C4-2B (cell line): Measurements from ENCODE around the gene PIGR.
A peak's percentile ranks its signal among the peaks of the same experiment; 100 is the strongest.

Experiments
- H3K27ac ChIP-seq: fragments of 450-650 bp; 2 replicates; pipeline ENCODE4 v1.5.1; 2017
- CTCF ChIP-seq: fragments of 450-650 bp; conservative IDR thresholded peaks from 2 replicates; pipeline ENCODE4 v1.5.1; 2017; ENCODE audit warnings: mild to moderate bottlenecking
- ZFX ChIP-seq: fragments of 450-650 bp; IDR thresholded peaks from 2 replicates; pipeline ENCODE4 v1.6.1; 2017

The PIGR gene

GRCh38 chr1:206953126-206953525 lies 6.9 kb upstream of the PIGR start:
- H3K27ac ChIP-seq = peak overlapping the region; percentile 84
- TF ChIP-seq CTCF (no peak), ZFX (no peak)

- peak overlapping the region; percentile 84 for H3K27ac ChIP-seq
- TF ChIP-seq ZFX (no peak), CTCF (no peak)
These were observed 5.9 kb upstream of the PIGR start for GRCh38 chr1:206952171-206952570.

- H3K27ac ChIP-seq = peak overlapping the region; percentile 84
- TF ChIP-seq CTCF = no peak
- TF ChIP-seq ZFX = no peak
These were observed 5.2 kb upstream of the PIGR start for GRCh38 chr1:206951318-206952100.

GRCh38 chr1:206949641-206950040 lies 3.4 kb upstream of the PIGR start:
- no peak overlapping the region for H3K27ac ChIP-seq
- no peak for TF ChIP-seq ZFX
- no peak for TF ChIP-seq CTCF

GRCh38 chr1:206949208-206949607 lies 2.9 kb upstream of the PIGR start:
- no peak overlapping the region for H3K27ac ChIP-seq
- TF ChIP-seq ZFX (no peak), CTCF (no peak)

GRCh38 chr1:206947255-206947654 lies 989 bp upstream of the PIGR start:
- TF ChIP-seq ZFX = no peak
- TF ChIP-seq CTCF = no peak
- no peak overlapping the region for H3K27ac ChIP-seq

GRCh38 chr1:206945779-206946178 lies 487 bp downstream of the PIGR start:
- no peak for TF ChIP-seq ZFX
- no peak for TF ChIP-seq CTCF
- H3K27ac ChIP-seq = no peak overlapping the region
